ENCODE measurements around the gene NIM1K. TPM values are rescaled to one million over a fixed set of nuclear protein-coding genes. Genes with fewer than 3 reads are reported as not detected.
"Not testable (repeated sequence)": the region's sequence is repeated elsewhere in the genome, so short reads cannot be mapped to it uniquely, and the experiment has no call there.

Gene NIM1K
- total and polyA plus RNA-seq, 2 of the 4 experiments (the other 2 are of a cell fraction): 0.54 to 0.68 TPM

DNA sequence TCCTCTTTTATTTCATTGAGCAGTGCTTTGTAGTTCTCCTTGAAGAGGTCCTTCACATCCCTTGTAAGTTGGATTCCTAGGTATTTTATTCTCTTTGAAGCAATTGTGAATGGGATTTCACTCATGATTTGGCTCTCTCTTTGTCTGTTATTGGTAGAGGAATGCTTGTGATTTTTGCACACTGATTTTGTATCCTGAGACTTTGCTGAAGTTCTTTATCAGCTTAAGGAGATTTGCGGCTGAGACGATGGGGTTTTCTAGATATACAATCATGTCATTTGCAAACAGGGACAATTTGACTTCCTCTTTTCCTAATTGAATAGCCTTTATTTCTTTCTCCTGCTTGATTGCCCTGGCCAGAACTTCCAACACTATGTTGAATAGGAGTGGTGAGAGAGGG is 70.2 kb downstream of the NIM1K start:
- H3K27me3 ChIP-seq (ENCODE audit: control insufficient read depth, insufficient read depth, low read length); H3K56ac ChIP-seq (ENCODE audit: extremely low read depth, insufficient read depth, low read length); H3K4me2 ChIP-seq (ENCODE audit: low read depth, low read length); in situ Hi-C loops (cut with MboI; ENCODE audit: low sequenced_read_pairs); H3K23ac ChIP-seq (ENCODE audit: low read depth, low read length); H3K14ac ChIP-seq (replicated peaks; ENCODE audit: low read depth, low read length); ATAC-seq (ENCODE audit: low read depth); H2AFZ ChIP-seq (replicated peaks; ENCODE audit: low read length, poor library complexity); H3K4me1 ChIP-seq (ENCODE audit: control insufficient read depth, insufficient read depth, low read length); H2AK5ac ChIP-seq (ENCODE audit: low read depth, low read length); H2BK5ac ChIP-seq (ENCODE audit: low read depth, low read length, poor library complexity, severe bottlenecking); intact Hi-C loops (cut with micrococcal nuclease); H4K8ac ChIP-seq (ENCODE audit: low read depth in 2 of 2, low read length in 2 of 2); H3K4ac ChIP-seq (ENCODE audit: low read depth, low read length); H3K36me3 ChIP-seq (ENCODE audit: control insufficient read depth, insufficient read depth, low read length); H4K5ac ChIP-seq (ENCODE audit: low read depth, low read length); H3K18ac ChIP-seq (ENCODE audit: low read depth, low read length); H2AK9ac ChIP-seq (replicated peaks; ENCODE audit: low read depth, low read length, poor library complexity); H3K4me3 ChIP-seq (ENCODE audit: insufficient read depth, low read depth, low read length); H2BK120ac ChIP-seq (ENCODE audit: low read depth, low read length); BruUV-seq (replicated peaks); H3K9ac ChIP-seq (ENCODE audit: low read depth, low read length); dilution Hi-C loops (cut with HindIII; ENCODE audit: low sequenced_read_pairs, unreplicated experiment); H4K91ac ChIP-seq (ENCODE audit: insufficient read depth, low read depth, low read length); H4K20me1 ChIP-seq (ENCODE audit: insufficient read depth, low read length); POLR2A ChIA-PET (ENCODE audit: unreplicated experiment); DNase-seq; H3K9me1 ChIP-seq (ENCODE audit: insufficient read depth, low read length); H3K9me3 ChIP-seq (ENCODE audit: control insufficient read depth, insufficient read depth, low read length); H2BK20ac ChIP-seq (ENCODE audit: low read depth, low read length); H2BK15ac ChIP-seq (ENCODE audit: low read depth, low read length); CTCF ChIA-PET; H3K27ac ChIP-seq (ENCODE audit: insufficient read depth, low read length); H3K79me1 ChIP-seq (ENCODE audit: low read depth in 1 of 2, low read length in 2 of 2): not testable (repeated sequence)
- 100% methylated on average over 2 of the region's 2 CpGs; no CpG with 5 or more reads in 1 of the 2 experiments for WGBS, 2 experiments (ENCODE audit: extremely low coverage in 2 of 2, insufficient read length in 1 of 2)

All from IMR-90 (cell line).